Measurements from ENCODE around the gene FBXL4.
A peak's percentile ranks its signal among the peaks of the same experiment; 100 is the strongest.
"Not testable (repeated sequence)": the region's sequence is repeated elsewhere in the genome, so short reads cannot be mapped to it uniquely, and the experiment has no call there.

Gene FBXL4

GRCh38 chr6:98925831-98926230, 21.9 kb downstream of the FBXL4 start:
- no peaks in the 10 kb centered on the region for H4K20me1 ChIP-seq (ENCODE audit: insufficient read depth, low read length, poor library complexity, severe bottlenecking)
- H3K9me3 ChIP-seq (ENCODE audit: insufficient read depth, low read depth, low read length) = no peaks in the 10 kb centered on the region
- no peak for TF ChIP-seq EZH2phosphoT487 (IDR thresholded peaks at IDR 0.05; ENCODE audit: borderline replicate concordance)
- TF ChIP-seq CTCF (conservative IDR thresholded peaks at IDR 0.05; ENCODE audit: low read length) = no peak
- no peak overlapping the region for H3K4me3 ChIP-seq (ENCODE audit: low read length, poor library complexity, severe bottlenecking)
- no peak overlapping the region for H3K4me2 ChIP-seq (ENCODE audit: low read depth, low read length, poor library complexity, severe bottlenecking)
- no peak overlapping the region for H2AFZ ChIP-seq (ENCODE audit: low read length)
- H3K4me1 ChIP-seq (ENCODE audit: insufficient read depth, low read length, poor library complexity, severe bottlenecking) = peaks cover 7% of the 10 kb centered on the region
- H3K79me2 ChIP-seq (ENCODE audit: insufficient read depth, low read length) = no peaks in the 10 kb centered on the region
- no peak overlapping the region for H3K9ac ChIP-seq (ENCODE audit: low read depth, low read length, poor library complexity, severe bottlenecking)
- H3K36me3 ChIP-seq (ENCODE audit: insufficient read depth, low read length) = peaks cover 15% of the 10 kb centered on the region; the same call in 1 of the 2 replicates
- H3K27me3 ChIP-seq (ENCODE audit: insufficient read depth, low read length, poor library complexity, severe bottlenecking) = no peaks in the 10 kb centered on the region
- no peaks in the 10 kb centered on the region for H3F3A ChIP-seq (ENCODE audit: low read depth)
- no peaks in the 10 kb centered on the region for H3K9me2 ChIP-seq (replicated peaks; ENCODE audit: low read depth, low read length)

GRCh38 chr6:98924647-98925046, 23.1 kb downstream of the FBXL4 start:
- Histone ChIP-seq H4K20me1 (ENCODE audit: insufficient read depth, low read length, poor library complexity, severe bottlenecking) (no peaks in the 10 kb centered on the region), H3K9ac (ENCODE audit: low read depth, low read length, poor library complexity, severe bottlenecking) (no peak overlapping the region), H2AFZ (ENCODE audit: low read length) (no peak overlapping the region), H3K4me1 (ENCODE audit: insufficient read depth, low read length, poor library complexity, severe bottlenecking) (peaks cover 9% of the 10 kb centered on the region), H3F3A (ENCODE audit: low read depth) (no peaks in the 10 kb centered on the region), H3K36me3 (ENCODE audit: insufficient read depth, low read length) (peaks cover 15% of the 10 kb centered on the region; the same call in 1 of the 2 replicates), H3K27me3 (ENCODE audit: insufficient read depth, low read length, poor library complexity, severe bottlenecking) (no peaks in the 10 kb centered on the region), H3K9me2 (replicated peaks; ENCODE audit: low read depth, low read length) (no peaks in the 10 kb centered on the region), H3K79me2 (ENCODE audit: insufficient read depth, low read length) (no peaks in the 10 kb centered on the region), H3K4me2 (ENCODE audit: low read depth, low read length, poor library complexity, severe bottlenecking) (no peak overlapping the region), H3K4me3 (ENCODE audit: low read length, poor library complexity, severe bottlenecking) (no peak overlapping the region), H3K9me3 (ENCODE audit: insufficient read depth, low read depth, low read length) (no peaks in the 10 kb centered on the region)
- TF ChIP-seq EZH2phosphoT487 (IDR thresholded peaks at IDR 0.05; ENCODE audit: borderline replicate concordance) = no peak
- TF ChIP-seq CTCF (conservative IDR thresholded peaks at IDR 0.05; ENCODE audit: low read length) = no peak

DNA sequence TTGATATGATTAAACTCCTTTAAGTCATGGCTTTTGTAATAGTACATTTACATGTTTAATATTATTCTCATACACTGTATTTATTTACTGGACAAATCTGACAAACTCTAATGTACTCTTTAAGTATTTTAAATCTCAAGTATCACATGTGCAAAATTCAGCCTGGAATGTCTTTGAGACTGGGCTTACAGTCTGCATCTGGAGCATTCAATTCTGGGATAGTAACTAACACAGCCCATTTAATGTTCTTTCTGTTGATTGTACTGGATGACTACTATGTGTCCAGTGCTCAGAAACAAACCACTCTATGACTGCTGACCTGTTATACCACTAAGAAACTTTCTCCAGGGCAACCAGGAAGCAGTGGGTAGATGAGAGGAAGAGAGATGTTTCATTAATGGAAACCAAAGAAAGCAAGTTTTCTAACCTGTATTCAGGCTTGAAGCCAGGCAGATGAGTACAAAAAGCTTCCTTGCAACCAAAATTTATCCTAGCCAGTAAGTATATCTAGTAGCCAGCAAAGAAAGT, 26.8 kb downstream of the FBXL4 start:
- Histone ChIP-seq H3K27me3 (ENCODE audit: insufficient read depth, low read length, poor library complexity, severe bottlenecking) (no peaks in the 10 kb centered on the region), H3K9me3 (ENCODE audit: insufficient read depth, low read depth, low read length) (no peaks in the 10 kb centered on the region), H3K36me3 (ENCODE audit: insufficient read depth, low read length) (peaks cover 6% of the 10 kb centered on the region; the same call in 1 of the 2 replicates), H3K4me1 (ENCODE audit: insufficient read depth, low read length, poor library complexity, severe bottlenecking) (peaks cover 9% of the 10 kb centered on the region), H3K9me2 (replicated peaks; ENCODE audit: low read depth, low read length) (no peaks in the 10 kb centered on the region), H2AFZ (ENCODE audit: low read length) (no peak overlapping the region), H3K79me2 (ENCODE audit: insufficient read depth, low read length) (no peaks in the 10 kb centered on the region), H3K4me3 (ENCODE audit: low read length, poor library complexity, severe bottlenecking) (no peak overlapping the region), H4K20me1 (ENCODE audit: insufficient read depth, low read length, poor library complexity, severe bottlenecking) (no peaks in the 10 kb centered on the region), H3K4me2 (ENCODE audit: low read depth, low read length, poor library complexity, severe bottlenecking) (peak overlapping the region; percentile 0), H3F3A (ENCODE audit: low read depth) (no peaks in the 10 kb centered on the region), H3K9ac (ENCODE audit: low read depth, low read length, poor library complexity, severe bottlenecking) (no peak overlapping the region)
- TF ChIP-seq EZH2phosphoT487 (IDR thresholded peaks at IDR 0.05; ENCODE audit: borderline replicate concordance) (no peak), CTCF (conservative IDR thresholded peaks at IDR 0.05; ENCODE audit: low read length) (no peak)

DNA sequence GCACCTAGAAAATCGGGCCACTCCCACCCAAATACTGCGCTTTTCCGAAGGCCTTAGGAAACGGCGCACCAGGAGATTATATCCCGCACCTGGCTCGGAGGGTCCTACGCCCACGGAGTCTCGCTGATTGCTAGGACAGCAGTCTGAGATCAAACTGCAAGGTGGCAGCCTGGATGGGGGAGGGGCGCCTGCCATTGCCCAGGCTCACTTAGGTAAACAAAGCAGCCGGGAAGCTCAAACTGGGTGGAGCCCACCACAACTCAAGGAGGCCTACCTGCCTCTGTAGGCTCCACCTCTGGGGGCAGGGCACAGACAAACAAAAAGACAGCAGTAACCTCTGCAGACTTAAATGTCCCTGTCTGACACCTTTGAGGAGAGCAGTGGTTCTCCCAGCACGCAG, 36.8 kb downstream of the FBXL4 start:
- H3K36me3 ChIP-seq (ENCODE audit: insufficient read depth, low read length); H2AFZ ChIP-seq (ENCODE audit: low read length); H3K9ac ChIP-seq (ENCODE audit: low read depth, low read length, poor library complexity, severe bottlenecking); H3K4me1 ChIP-seq (ENCODE audit: insufficient read depth, low read length, poor library complexity, severe bottlenecking); H3K27me3 ChIP-seq (ENCODE audit: insufficient read depth, low read length, poor library complexity, severe bottlenecking); H3K4me2 ChIP-seq (ENCODE audit: low read depth, low read length, poor library complexity, severe bottlenecking); H4K20me1 ChIP-seq (ENCODE audit: insufficient read depth, low read length, poor library complexity, severe bottlenecking); H3K4me3 ChIP-seq (ENCODE audit: low read length, poor library complexity, severe bottlenecking); H3K9me3 ChIP-seq (ENCODE audit: insufficient read depth, low read depth, low read length); H3F3A ChIP-seq (ENCODE audit: low read depth); H3K9me2 ChIP-seq (replicated peaks; ENCODE audit: low read depth, low read length); H3K79me2 ChIP-seq (ENCODE audit: insufficient read depth, low read length): not testable (repeated sequence)
